ENCODE results near the gene DDX39A. TPM values are rescaled to one million over a fixed set of nuclear protein-coding genes. Genes with fewer than 3 reads are reported as not detected.

DDX39A gene
- total and polyA plus RNA-seq, 3 experiments from 2014 or later, result 110 to 302 (median 298) TPM

DNA sequence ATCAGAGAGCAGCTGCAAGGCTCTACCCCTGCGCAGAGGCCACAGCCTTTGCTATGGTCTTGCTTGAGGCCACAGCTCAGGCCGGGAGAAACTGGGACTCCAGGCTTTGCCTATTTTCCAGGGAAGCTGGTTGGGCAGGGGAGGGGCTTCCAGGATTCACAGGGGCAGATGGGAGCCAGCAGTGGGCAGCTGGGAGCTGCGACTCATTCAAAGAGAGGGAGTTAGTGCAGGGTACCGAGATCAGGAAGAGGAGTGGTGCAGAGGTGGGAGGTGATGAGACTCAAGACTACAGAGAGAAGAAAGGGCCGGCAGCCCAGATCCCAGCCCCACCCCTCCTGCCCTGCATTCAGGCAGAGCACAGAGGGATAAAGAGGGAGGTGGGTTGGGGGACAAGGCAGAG, 25.8 kb downstream of the DDX39A start:
- Mint-ChIP-seq H3K9me3 (peaks cover 0 to 2% (median 0%) of the 10 kb centered on the region in 5 donors), H3K36me3 (peaks cover 9 to 94% (median 16%) of the 10 kb centered on the region in 3 donors), H3K4me1 (peaks cover 5 to 24% (median 13%) of the 10 kb centered on the region in 3 donors), H3K27me3 (peaks cover 0 to 10% of the 10 kb centered on the region in 2 donors), H3K4me3 (peak overlapping the region in 4 of 7 donors; percentile 28 to 82 (median 54)), H3K27ac (peak overlapping the region in 7 of 8 donors; percentile 27 to 96 (median 61))
- ChIA-PET POLR2A (interaction anchor here (0.7 kb wide), 1 partner anchor 10 kb away, joined by 3 read pairs; no protein-coding TSS in a partner anchor), CTCF (interaction anchor here (0.9 to 4.2 kb wide), 3 partner anchors 9 to 29 kb away, joined by 3 to 14 read pairs (median 3); no protein-coding TSS in a partner anchor)
- Histone ChIP-seq H3K36me3 (ENCODE audit: insufficient read depth, low read length) (peaks cover 60% of the 10 kb centered on the region), H3K4me1 (ENCODE audit: insufficient read depth, low read length) (no peaks in the 10 kb centered on the region), H3K27me3 (ENCODE audit: insufficient read depth, low read length, poor library complexity, severe bottlenecking) (no peaks in the 10 kb centered on the region), H3K9me3 (ENCODE audit: low read length) (no peaks in the 10 kb centered on the region), H3K27ac (ENCODE audit: low read depth, low read length) (no peak overlapping the region), H3K4me3 (ENCODE audit: low read length) (no peak overlapping the region)
- DNase-seq, result no peak

GRCh38 chr19:14391156-14391821, 27.9 kb downstream of the DDX39A start:
- no peak for DNase-seq
- ChIA-PET CTCF (interaction anchor here (1.1 to 2.3 kb wide), 3 partner anchors 16 to 243 kb away, joined by 4 to 8 read pairs (median 7); no protein-coding TSS in a partner anchor), POLR2A (interaction anchor here (0.6 to 0.9 kb wide), 3 partner anchors 10 to 1754 kb away, joined by 3 read pairs; partner anchors contain the start of gene ADGRE5)
- peaks cover 0 to 7% of the 10 kb centered on the region in 2 donors for H3K27me3 Mint-ChIP-seq
- Histone ChIP-seq H3K27me3 (ENCODE audit: insufficient read depth, low read length, poor library complexity, severe bottlenecking) (no peaks in the 10 kb centered on the region), H3K9me3 (ENCODE audit: low read length) (no peaks in the 10 kb centered on the region), H3K36me3 (ENCODE audit: insufficient read depth, low read length) (peaks cover 48% of the 10 kb centered on the region), H3K4me3 (ENCODE audit: low read length) (no peak overlapping the region), H3K27ac (ENCODE audit: low read depth, low read length) (no peak overlapping the region), H3K4me1 (ENCODE audit: insufficient read depth, low read length) (no peaks in the 10 kb centered on the region)
- H3K9me3 Mint-ChIP-seq, result peaks cover 0 to 2% (median 0%) of the 10 kb centered on the region in 5 donors
- peak overlapping the region in 5 of 8 donors; percentile 17 to 96 (median 47) for H3K27ac Mint-ChIP-seq
- peak overlapping the region in 1 of 7 donors; percentile 62 for H3K4me3 Mint-ChIP-seq
- H3K4me1 Mint-ChIP-seq, result peaks cover 5 to 25% (median 14%) of the 10 kb centered on the region in 3 donors
- peaks cover 5 to 83% (median 12%) of the 10 kb centered on the region in 3 donors for H3K36me3 Mint-ChIP-seq

- Mint-ChIP-seq H3K27ac (peak overlapping the region in 3 of 8 donors; percentile 38 to 96 (median 51)), H3K27me3 (peaks cover 0 to 7% of the 10 kb centered on the region in 2 donors), H3K4me1 (peaks cover 5 to 28% (median 15%) of the 10 kb centered on the region in 3 donors), H3K36me3 (peaks cover 5 to 77% (median 12%) of the 10 kb centered on the region in 3 donors), H3K4me3 (peak overlapping the region in 1 of 7 donors; percentile 62), H3K9me3 (peaks cover 0 to 2% (median 0%) of the 10 kb centered on the region in 5 donors)
- POLR2A ChIA-PET, result interaction anchor here (0.6 kb wide), 1 partner anchor 9 kb away, joined by 3 read pairs; the partner anchor contains the start of gene ADGRE5
- DNase-seq, result no peak
- Histone ChIP-seq H3K27me3 (ENCODE audit: insufficient read depth, low read length, poor library complexity, severe bottlenecking) (no peaks in the 10 kb centered on the region), H3K4me1 (ENCODE audit: insufficient read depth, low read length) (peaks cover 5% of the 10 kb centered on the region), H3K27ac (ENCODE audit: low read depth, low read length) (no peak overlapping the region), H3K36me3 (ENCODE audit: insufficient read depth, low read length) (peaks cover 41% of the 10 kb centered on the region), H3K9me3 (ENCODE audit: low read length) (no peaks in the 10 kb centered on the region), H3K4me3 (ENCODE audit: low read length) (no peak overlapping the region)
- CTCF ChIA-PET, result interaction anchor here (0.6 to 2.3 kb wide), 4 partner anchors 9 to 242 kb away, joined by 3 to 8 read pairs (median 6); no protein-coding TSS in a partner anchor
Measured at GRCh38 chr19:14390548-14390947, 28.6 kb downstream of the DDX39A start.

- Histone ChIP-seq H3K4me3 (ENCODE audit: low read length) (peak overlapping the region; percentile 43), H3K9me3 (ENCODE audit: low read length) (no peaks in the 10 kb centered on the region), H3K4me1 (ENCODE audit: insufficient read depth, low read length) (peaks cover 17% of the 10 kb centered on the region), H3K36me3 (ENCODE audit: insufficient read depth, low read length) (peaks cover 7% of the 10 kb centered on the region), H3K27me3 (ENCODE audit: insufficient read depth, low read length, poor library complexity, severe bottlenecking) (no peaks in the 10 kb centered on the region), H3K27ac (ENCODE audit: low read depth, low read length) (peak overlapping the region; percentile 99)
- peaks cover 29 to 46% (median 31%) of the 10 kb centered on the region in 3 donors for H3K4me1 Mint-ChIP-seq
- ChIA-PET POLR2A (interaction anchor here (0.6 to 1.9 kb wide), 5 partner anchors 20 to 1751 kb away, joined by 3 to 11 read pairs (median 4); no protein-coding TSS in a partner anchor), CTCF (interaction anchor here (1.1 to 12.8 kb wide), 5 partner anchors 10 to 249 kb away, joined by 4 to 186 read pairs (median 4); partner anchors contain the start of gene ASF1B)
- peaks cover 9 to 60% (median 10%) of the 10 kb centered on the region in 3 donors for H3K36me3 Mint-ChIP-seq
- H3K27ac Mint-ChIP-seq, result peak overlapping the region; percentile 91 to 99 (median 97)
- H3K9me3 Mint-ChIP-seq, result peaks cover 0 to 3% (median 0%) of the 10 kb centered on the region in 5 donors
- DNase-seq, result peak in 1 of 5 donors; percentile 71
- H3K4me3 Mint-ChIP-seq, result peak overlapping the region; percentile 84 to 100 (median 93)
- peaks cover 0 to 18% of the 10 kb centered on the region in 2 donors for H3K27me3 Mint-ChIP-seq
Measured at GRCh38 chr19:14385492-14385891, 33.6 kb downstream of the DDX39A start.

DNA sequence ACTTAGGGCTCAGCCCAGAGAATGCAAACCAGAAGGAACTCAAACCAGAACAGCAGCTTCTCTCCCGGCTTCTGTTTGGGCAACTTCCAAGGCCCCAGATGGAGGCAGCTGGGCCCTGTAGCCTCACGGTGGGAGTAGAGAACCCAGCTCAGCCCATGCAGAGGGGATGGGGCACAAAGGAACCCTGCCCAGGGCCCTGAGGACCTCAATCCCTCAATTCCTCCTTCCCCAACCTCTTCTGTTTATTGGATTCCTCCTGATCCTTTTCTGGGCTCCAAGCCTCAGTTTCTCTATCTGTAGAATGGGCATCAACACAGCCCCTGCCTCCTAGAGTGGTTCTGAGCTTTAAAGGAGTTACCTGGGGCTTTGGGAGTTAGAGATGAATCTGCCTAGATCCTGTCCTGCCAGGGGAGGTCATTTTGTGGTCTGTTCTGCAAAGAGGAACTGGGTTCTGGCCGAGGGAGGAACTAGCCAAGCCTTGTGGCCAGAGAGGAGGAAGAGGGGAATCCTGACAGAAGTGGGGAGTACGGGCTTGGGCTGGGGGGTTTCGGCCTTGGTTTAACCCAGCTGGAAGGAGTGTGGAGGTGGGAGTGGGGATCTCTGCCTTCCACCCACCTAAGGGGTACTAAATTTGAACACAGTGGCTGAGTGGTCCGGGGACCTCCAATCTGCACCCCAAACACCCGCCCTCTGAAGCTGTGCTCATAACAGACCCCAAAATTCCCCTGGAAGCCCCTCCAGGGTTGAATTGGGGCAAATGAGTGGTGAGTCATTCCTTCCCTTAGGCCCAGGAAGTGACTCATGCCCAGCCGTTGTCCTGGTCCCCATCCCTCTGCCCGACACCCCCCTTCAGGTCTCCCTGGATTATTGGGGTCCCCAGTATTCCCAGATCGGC, 35.2 kb downstream of the DDX39A start:
- Mint-ChIP-seq H3K4me1 (peaks cover 41 to 60% (median 44%) of the 10 kb centered on the region in 3 donors), H3K27me3 (peaks cover 0 to 16% of the 10 kb centered on the region in 2 donors), H3K4me3 (peak overlapping the region; percentile 84 to 100 (median 93)), H3K27ac (peak overlapping the region; percentile 91 to 99 (median 97)), H3K9me3 (peaks cover 0 to 3% (median 0%) of the 10 kb centered on the region in 5 donors), H3K36me3 (peaks cover 8 to 47% (median 10%) of the 10 kb centered on the region in 3 donors)
- Histone ChIP-seq H3K27me3 (ENCODE audit: insufficient read depth, low read length, poor library complexity, severe bottlenecking) (no peaks in the 10 kb centered on the region), H3K4me3 (ENCODE audit: low read length) (peak overlapping the region; percentile 64), H3K27ac (ENCODE audit: low read depth, low read length) (peak overlapping the region; percentile 99), H3K36me3 (ENCODE audit: insufficient read depth, low read length) (peaks cover 4% of the 10 kb centered on the region), H3K4me1 (ENCODE audit: insufficient read depth, low read length) (peaks cover 33% of the 10 kb centered on the region), H3K9me3 (ENCODE audit: low read length) (no peaks in the 10 kb centered on the region)
- DNase-seq, result peak in 4 of 5 donors; percentile 60 to 87 (median 72)
- POLR2A ChIA-PET, result interaction anchor here (0.6 to 7.0 kb wide), 7 partner anchors 9 to 32 kb away, joined by 3 to 103 read pairs (median 6); no protein-coding TSS in a partner anchor
- CTCF ChIA-PET, result interaction anchor here (1.2 to 12.8 kb wide), 7 partner anchors 10 to 247 kb away, joined by 5 to 186 read pairs (median 14); partner anchors contain the start of gene ASF1B

GRCh38 chr19:14381689-14382474, 37.3 kb downstream of the DDX39A start:
- H3K27ac Mint-ChIP-seq, result peak overlapping the region; percentile 95 to 99 (median 98)
- DNase-seq, result peak; percentile 61 to 95 (median 90)
- ChIA-PET CTCF (interaction anchor here (0.8 to 12.8 kb wide), 14 partner anchors 17 to 266 kb away, joined by 3 to 186 read pairs (median 10); partner anchors contain the start of gene ASF1B), POLR2A (interaction anchor here (0.5 to 7.0 kb wide), 20 partner anchors 9 to 502 kb away, joined by 3 to 103 read pairs (median 4); partner anchors contain the start of genes ASF1B and RFX1)
- H3K27me3 Mint-ChIP-seq, result peaks cover 0 to 16% of the 10 kb centered on the region in 2 donors
- H3K36me3 Mint-ChIP-seq, result peaks cover 5 to 34% (median 6%) of the 10 kb centered on the region in 3 donors
- peak overlapping the region; percentile 84 to 100 (median 93) for H3K4me3 Mint-ChIP-seq
- H3K27me3 ChIP-seq (ENCODE audit: insufficient read depth, low read length, poor library complexity, severe bottlenecking), result no peaks in the 10 kb centered on the region
- H3K4me1 Mint-ChIP-seq, result peaks cover 41 to 62% (median 46%) of the 10 kb centered on the region in 3 donors
- peak overlapping the region; percentile 87 for H3K4me3 ChIP-seq (ENCODE audit: low read length)
- no peaks in the 10 kb centered on the region for H3K9me3 ChIP-seq (ENCODE audit: low read length)
- H3K4me1 ChIP-seq (ENCODE audit: insufficient read depth, low read length), result peaks cover 33% of the 10 kb centered on the region
- H3K36me3 ChIP-seq (ENCODE audit: insufficient read depth, low read length), result no peaks in the 10 kb centered on the region
- peak overlapping the region; percentile 99 for H3K27ac ChIP-seq (ENCODE audit: low read depth, low read length)
- peaks cover 0 to 3% (median 0%) of the 10 kb centered on the region in 5 donors for H3K9me3 Mint-ChIP-seq
